WTC11 (cell line): ENCODE measurements around the gene NFRKB. TPM values are rescaled to one million over a fixed set of nuclear protein-coding genes. Genes with fewer than 3 reads are reported as not detected.

Experiments used
- ATAC-seq: fragments of 200-7000 bp; cut with Tn5 transposase; 2 replicates; pipeline ENCODE4 v1.10.0; 2021; ENCODE audit warnings: mild to moderate bottlenecking, moderate library complexity
- CTCF ChIA-PET: fragments of 300-600 bp; sonication (Branson Sonifier 250); formaldehyde crosslinking; loops from one replicate; lab custom pipeline; 2021; ENCODE audit warnings: antibody characterized with exemption; lab: Charles Lee
- POLR2A ChIA-PET: fragments of 350-600 bp; sonication (Branson Sonifier 250); formaldehyde crosslinking; loops from one replicate; lab custom pipeline; 2021; ENCODE audit warnings: antibody characterized with exemption; lab: Charles Lee
- DNase-seq: peaks from one replicate; pipeline ENCODE4 v3.0.0; 2021; ENCODE audit warnings: low spot score
- H3K27ac Mint-ChIP-seq: 2 replicates; pipeline ENCODE4 v1.8.0; 2021; ENCODE audit warnings: mixed read lengths
- H3K27me3 Mint-ChIP-seq: 2 replicates; pipeline ENCODE4 v1.8.0; 2021; ENCODE audit warnings: low read depth, mild to moderate bottlenecking, moderate library complexity, mixed read lengths
- H3K36me3 Mint-ChIP-seq: 2 replicates; pipeline ENCODE4 v1.8.0; 2021; ENCODE audit warnings: mixed read lengths
- H3K4me1 Mint-ChIP-seq: 2 replicates; pipeline ENCODE4 v1.8.0; 2022; ENCODE audit warnings: mixed read lengths
- H3K4me3 Mint-ChIP-seq: 2 replicates; pipeline ENCODE4 v1.8.0; 2021; ENCODE audit warnings: mild to moderate bottlenecking, moderate library complexity, mixed read lengths
- H3K9me3 Mint-ChIP-seq: 2 replicates; pipeline ENCODE4 v1.8.0; 2021; ENCODE audit warnings: mixed read lengths
- ETV6 ChIP-seq: sonication (generic); formaldehyde crosslinking; IDR thresholded peaks from 2 replicates; pipeline ENCODE4 v1.8.1; 2022; ENCODE audit warnings: mild to moderate bottlenecking, missing genetic modification reagents
- GABPB1 ChIP-seq: sonication (generic); formaldehyde crosslinking; IDR thresholded peaks from 2 replicates; pipeline ENCODE4 v1.8.1; 2023; ENCODE audit warnings: mild to moderate bottlenecking, missing genetic modification reagents
- JUN ChIP-seq: sonication (generic); formaldehyde crosslinking; IDR thresholded peaks from 2 replicates; pipeline ENCODE4 v1.8.0; 2023; ENCODE audit warnings: mild to moderate bottlenecking, missing genetic modification reagents
- NFATC4 ChIP-seq: fragments of 250-450 bp; sonication (Bioruptor Pico); IDR thresholded peaks from 2 replicates; pipeline ENCODE4 v1.9.0; 2021; ENCODE audit warnings: mild to moderate bottlenecking
- NR1H2 ChIP-seq: sonication (generic); formaldehyde crosslinking; IDR thresholded peaks from 2 replicates; pipeline ENCODE4 v1.9.0; 2021; ENCODE audit warnings: mild to moderate bottlenecking, moderate library complexity, missing genetic modification reagents
- NR3C1 ChIP-seq: sonication (generic); formaldehyde crosslinking; conservative IDR thresholded peaks from 2 replicates; pipeline ENCODE4 v1.8.1; 2023; ENCODE audit warnings: low read depth, mild to moderate bottlenecking, missing genetic modification reagents
- RELA ChIP-seq: sonication (generic); formaldehyde crosslinking; IDR thresholded peaks from 2 replicates; pipeline ENCODE4 v1.8.1; 2022; ENCODE audit warnings: missing genetic modification reagents, mild to moderate bottlenecking, borderline replicate concordance
- RORB ChIP-seq: fragments of 250-450 bp; sonication (Bioruptor Pico); IDR thresholded peaks from 2 replicates; pipeline ENCODE4 v1.9.0; 2021; ENCODE audit warnings: mild to moderate bottlenecking
- TEAD4 ChIP-seq: sonication (generic); formaldehyde crosslinking; IDR thresholded peaks from 2 replicates; pipeline ENCODE4 v1.8.0; 2022; ENCODE audit warnings: mild to moderate bottlenecking, missing genetic modification reagents
- TP53 ChIP-seq: sonication (generic); formaldehyde crosslinking; IDR thresholded peaks from 2 replicates; pipeline ENCODE4 v1.8.1; 2023; ENCODE audit warnings: mild to moderate bottlenecking, missing genetic modification reagents
- ZBTB21 ChIP-seq: sonication (generic); formaldehyde crosslinking; IDR thresholded peaks from 2 replicates; pipeline ENCODE4 v1.8.1; 2023; ENCODE audit warnings: mild to moderate bottlenecking, missing genetic modification reagents, borderline replicate concordance
- ZNF121 ChIP-seq: sonication (generic); formaldehyde crosslinking; IDR thresholded peaks from 2 replicates; pipeline ENCODE4 v1.8.0; 2023; ENCODE audit warnings: missing genetic modification reagents
- ZNF263 ChIP-seq: sonication (generic); formaldehyde crosslinking; IDR thresholded peaks from 2 replicates; pipeline ENCODE4 v1.8.1; 2022; ENCODE audit warnings: low read depth, mild to moderate bottlenecking, moderate library complexity, missing genetic modification reagents
- ZNF396 ChIP-seq: fragments of 250-450 bp; sonication (Bioruptor Pico); IDR thresholded peaks from 2 replicates; pipeline ENCODE4 v1.8.0; 2021; ENCODE audit warnings: mild to moderate bottlenecking, moderate library complexity, borderline replicate concordance
- ZNF423 ChIP-seq: fragments of 250-450 bp; sonication (Bioruptor Pico); IDR thresholded peaks from 2 replicates; pipeline ENCODE4 v2.1.2; 2022; ENCODE audit warnings: mild to moderate bottlenecking, moderate library complexity
- total RNA-seq: library from RNA; stranded (reverse); gene quantifications from 3 replicates; pipeline ENCODE4 v1.2.3, GENCODE V29; 2021
- TF ChIP-seq, protein P1 (sequence below): sonication (generic); formaldehyde crosslinking; IDR thresholded peaks from 2 replicates; pipeline ENCODE4 v1.8.1; 2023; ENCODE audit warnings: mild to moderate bottlenecking, moderate library complexity, missing genetic modification reagents
- TF ChIP-seq, protein P2 (sequence below): sonication (generic); formaldehyde crosslinking; IDR thresholded peaks from 2 replicates; pipeline ENCODE4 v1.8.1; 2022; ENCODE audit warnings: mild to moderate bottlenecking, moderate library complexity, missing genetic modification reagents
- TF ChIP-seq, protein P3 (sequence below): sonication (generic); formaldehyde crosslinking; IDR thresholded peaks from 2 replicates; pipeline ENCODE4 v1.8.0; 2023; ENCODE audit warnings: mild to moderate bottlenecking, missing genetic modification reagents
- TF ChIP-seq, protein P4 (sequence below): sonication (generic); formaldehyde crosslinking; conservative IDR thresholded peaks from 2 replicates; pipeline ENCODE4 v1.8.1; 2022; ENCODE audit warnings: mild to moderate bottlenecking, missing genetic modification reagents
- TF ChIP-seq, protein P5 (sequence below): sonication (generic); formaldehyde crosslinking; IDR thresholded peaks from 2 replicates; pipeline ENCODE4 v1.8.0; 2022; ENCODE audit warnings: mild to moderate bottlenecking, missing genetic modification reagents
- TF ChIP-seq, protein P6 (sequence below): sonication (generic); formaldehyde crosslinking; IDR thresholded peaks from 2 replicates; pipeline ENCODE4 v1.8.0; 2023; ENCODE audit warnings: missing genetic modification reagents

Gene NFRKB
- total RNA-seq, 1 experiment from 2014 or later, result 30.7 TPM

DNA sequence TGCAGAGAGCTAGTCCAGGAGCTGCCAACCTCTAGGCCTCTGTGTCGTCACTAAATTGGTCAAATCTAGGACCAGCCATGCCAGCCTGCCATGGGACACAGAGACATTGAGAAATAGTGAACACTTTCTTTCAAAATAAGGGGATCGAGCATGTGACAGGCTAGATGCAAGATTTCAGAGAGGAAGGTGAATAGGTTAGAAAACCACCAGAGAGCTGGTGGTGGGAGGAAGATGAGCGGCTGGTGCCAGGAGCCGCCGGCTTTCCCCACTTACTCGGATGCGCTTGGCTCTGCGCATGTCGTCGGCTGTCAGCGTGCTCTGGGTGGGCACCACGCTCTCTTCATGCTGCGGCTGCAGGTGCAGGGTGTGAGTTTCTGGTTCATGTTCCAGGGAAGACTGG is 35.4 kb upstream of the NFRKB start (continued):
- no peak for TF ChIP-seq ZNF121
- TF ChIP-seq RORB (CRISPR knock-in tag), result no peak

DNA sequence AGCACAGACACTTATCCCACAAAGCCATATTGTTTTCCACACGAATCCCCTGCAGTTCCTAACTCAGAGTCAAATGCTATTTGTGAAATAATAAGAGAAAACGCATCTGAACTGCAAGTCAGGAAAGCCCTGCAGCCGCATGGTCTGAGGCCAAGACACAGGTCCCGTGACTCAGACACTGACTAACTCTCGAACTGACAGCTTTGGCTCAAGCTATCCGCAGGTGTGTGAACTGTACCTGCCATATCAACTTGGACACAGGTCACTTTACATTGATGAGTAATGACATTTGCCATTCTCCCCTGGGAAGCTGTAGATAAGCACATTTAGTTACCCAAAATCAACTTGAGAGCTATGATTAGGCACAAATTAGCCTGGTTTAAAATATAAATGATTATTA is 34.9 kb upstream of the NFRKB start:
- H3K27ac Mint-ChIP-seq, result no peak overlapping the region
- no peak overlapping the region for H3K4me3 Mint-ChIP-seq
- H3K36me3 Mint-ChIP-seq, result peaks cover 48% of the 10 kb centered on the region
- ChIA-PET POLR2A (no interaction called here), CTCF (no interaction called here)
- H3K4me1 Mint-ChIP-seq, result peaks cover 30% of the 10 kb centered on the region
- no peak for ATAC-seq
- no peak for TF ChIP-seq NFATC4 (CRISPR knock-in tag)
- TF ChIP-seq JUN (CRISPR knock-in tag), result no peak
- TF ChIP-seq, protein P1, sequence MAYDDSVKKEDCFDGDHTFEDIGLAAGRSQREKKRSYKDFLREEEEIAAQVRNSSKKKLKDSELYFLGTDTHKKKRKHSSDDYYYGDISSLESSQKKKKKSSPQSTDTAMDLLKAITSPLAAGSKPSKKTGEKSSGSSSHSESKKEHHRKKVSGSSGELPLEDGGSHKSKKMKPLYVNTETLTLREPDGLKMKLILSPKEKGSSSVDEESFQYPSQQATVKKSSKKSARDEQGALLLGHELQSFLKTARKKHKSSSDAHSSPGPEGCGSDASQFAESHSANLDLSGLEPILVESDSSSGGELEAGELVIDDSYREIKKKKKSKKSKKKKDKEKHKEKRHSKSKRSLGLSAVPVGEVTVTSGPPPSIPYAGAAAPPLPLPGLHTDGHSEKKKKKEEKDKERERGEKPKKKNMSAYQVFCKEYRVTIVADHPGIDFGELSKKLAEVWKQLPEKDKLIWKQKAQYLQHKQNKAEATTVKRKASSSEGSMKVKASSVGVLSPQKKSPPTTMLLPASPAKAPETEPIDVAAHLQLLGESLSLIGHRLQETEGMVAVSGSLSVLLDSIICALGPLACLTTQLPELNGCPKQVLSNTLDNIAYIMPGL (CRISPR knock-in tag), result no peak
- TF ChIP-seq TP53 (CRISPR knock-in tag), result no peak
- TF ChIP-seq, protein P2, sequence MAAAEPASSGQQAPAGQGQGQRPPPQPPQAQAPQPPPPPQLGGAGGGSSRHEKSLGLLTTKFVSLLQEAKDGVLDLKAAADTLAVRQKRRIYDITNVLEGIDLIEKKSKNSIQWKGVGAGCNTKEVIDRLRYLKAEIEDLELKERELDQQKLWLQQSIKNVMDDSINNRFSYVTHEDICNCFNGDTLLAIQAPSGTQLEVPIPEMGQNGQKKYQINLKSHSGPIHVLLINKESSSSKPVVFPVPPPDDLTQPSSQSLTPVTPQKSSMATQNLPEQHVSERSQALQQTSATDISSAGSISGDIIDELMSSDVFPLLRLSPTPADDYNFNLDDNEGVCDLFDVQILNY (CRISPR knock-in tag), result no peak
- TF ChIP-seq ETV6 (CRISPR knock-in tag), result no peak
- TF ChIP-seq ZBTB21, result no peak
- H3K27me3 Mint-ChIP-seq, result no peaks in the 10 kb centered on the region
- DNase-seq, result no peak
- H3K9me3 Mint-ChIP-seq, result no peaks in the 10 kb centered on the region

DNA sequence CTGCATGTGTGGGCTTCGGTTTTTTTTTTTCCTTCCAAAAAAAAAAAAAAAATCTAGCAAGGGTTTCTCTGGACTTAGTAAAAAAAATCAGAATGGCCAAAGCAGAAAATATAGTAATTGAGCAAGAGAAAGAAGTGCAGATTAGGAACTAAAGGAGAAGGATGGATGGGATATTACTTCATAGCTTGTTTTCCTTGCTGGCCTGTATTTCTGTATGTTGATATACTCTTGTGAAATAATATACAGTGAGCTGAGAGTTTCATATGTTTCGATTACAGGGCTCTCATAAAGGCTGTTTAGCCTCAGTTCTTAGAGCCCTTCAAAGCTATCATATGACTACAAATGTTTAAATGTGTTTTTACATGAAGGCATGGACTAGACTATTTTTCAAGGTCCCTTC is 34.3 kb upstream of the NFRKB start:
- H3K36me3 Mint-ChIP-seq, result peaks cover 54% of the 10 kb centered on the region
- TF ChIP-seq, protein P3, sequence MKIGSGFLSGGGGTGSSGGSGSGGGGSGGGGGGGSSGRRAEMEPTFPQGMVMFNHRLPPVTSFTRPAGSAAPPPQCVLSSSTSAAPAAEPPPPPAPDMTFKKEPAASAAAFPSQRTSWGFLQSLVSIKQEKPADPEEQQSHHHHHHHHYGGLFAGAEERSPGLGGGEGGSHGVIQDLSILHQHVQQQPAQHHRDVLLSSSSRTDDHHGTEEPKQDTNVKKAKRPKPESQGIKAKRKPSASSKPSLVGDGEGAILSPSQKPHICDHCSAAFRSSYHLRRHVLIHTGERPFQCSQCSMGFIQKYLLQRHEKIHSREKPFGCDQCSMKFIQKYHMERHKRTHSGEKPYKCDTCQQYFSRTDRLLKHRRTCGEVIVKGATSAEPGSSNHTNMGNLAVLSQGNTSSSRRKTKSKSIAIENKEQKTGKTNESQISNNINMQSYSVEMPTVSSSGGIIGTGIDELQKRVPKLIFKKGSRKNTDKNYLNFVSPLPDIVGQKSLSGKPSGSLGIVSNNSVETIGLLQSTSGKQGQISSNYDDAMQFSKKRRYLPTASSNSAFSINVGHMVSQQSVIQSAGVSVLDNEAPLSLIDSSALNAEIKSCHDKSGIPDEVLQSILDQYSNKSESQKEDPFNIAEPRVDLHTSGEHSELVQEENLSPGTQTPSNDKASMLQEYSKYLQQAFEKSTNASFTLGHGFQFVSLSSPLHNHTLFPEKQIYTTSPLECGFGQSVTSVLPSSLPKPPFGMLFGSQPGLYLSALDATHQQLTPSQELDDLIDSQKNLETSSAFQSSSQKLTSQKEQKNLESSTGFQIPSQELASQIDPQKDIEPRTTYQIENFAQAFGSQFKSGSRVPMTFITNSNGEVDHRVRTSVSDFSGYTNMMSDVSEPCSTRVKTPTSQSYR, result no peak
- TF ChIP-seq ZNF396 (CRISPR knock-in tag) (no peak), GABPB1 (no peak), ZNF263 (CRISPR knock-in tag) (no peak), NR1H2 (CRISPR knock-in tag) (no peak), ZBTB21 (no peak), RELA (CRISPR knock-in tag) (no peak), NR3C1 (no peak), TEAD4 (CRISPR knock-in tag) (no peak), ZNF423 (CRISPR knock-in tag) (no peak)
- TF ChIP-seq, protein P4, sequence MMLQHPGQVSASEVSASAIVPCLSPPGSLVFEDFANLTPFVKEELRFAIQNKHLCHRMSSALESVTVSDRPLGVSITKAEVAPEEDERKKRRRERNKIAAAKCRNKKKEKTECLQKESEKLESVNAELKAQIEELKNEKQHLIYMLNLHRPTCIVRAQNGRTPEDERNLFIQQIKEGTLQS (CRISPR knock-in tag), result no peak
- TF ChIP-seq, protein P5, sequence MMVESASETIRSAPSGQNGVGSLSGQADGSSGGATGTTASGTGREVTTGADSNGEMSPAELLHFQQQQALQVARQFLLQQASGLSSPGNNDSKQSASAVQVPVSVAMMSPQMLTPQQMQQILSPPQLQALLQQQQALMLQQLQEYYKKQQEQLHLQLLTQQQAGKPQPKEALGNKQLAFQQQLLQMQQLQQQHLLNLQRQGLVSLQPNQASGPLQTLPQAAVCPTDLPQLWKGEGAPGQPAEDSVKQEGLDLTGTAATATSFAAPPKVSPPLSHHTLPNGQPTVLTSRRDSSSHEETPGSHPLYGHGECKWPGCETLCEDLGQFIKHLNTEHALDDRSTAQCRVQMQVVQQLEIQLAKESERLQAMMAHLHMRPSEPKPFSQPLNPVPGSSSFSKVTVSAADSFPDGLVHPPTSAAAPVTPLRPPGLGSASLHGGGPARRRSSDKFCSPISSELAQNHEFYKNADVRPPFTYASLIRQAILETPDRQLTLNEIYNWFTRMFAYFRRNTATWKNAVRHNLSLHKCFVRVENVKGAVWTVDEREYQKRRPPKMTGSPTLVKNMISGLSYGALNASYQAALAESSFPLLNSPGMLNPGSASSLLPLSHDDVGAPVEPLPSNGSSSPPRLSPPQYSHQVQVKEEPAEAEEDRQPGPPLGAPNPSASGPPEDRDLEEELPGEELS (CRISPR knock-in tag), result no peak
- TF ChIP-seq, protein P6, sequence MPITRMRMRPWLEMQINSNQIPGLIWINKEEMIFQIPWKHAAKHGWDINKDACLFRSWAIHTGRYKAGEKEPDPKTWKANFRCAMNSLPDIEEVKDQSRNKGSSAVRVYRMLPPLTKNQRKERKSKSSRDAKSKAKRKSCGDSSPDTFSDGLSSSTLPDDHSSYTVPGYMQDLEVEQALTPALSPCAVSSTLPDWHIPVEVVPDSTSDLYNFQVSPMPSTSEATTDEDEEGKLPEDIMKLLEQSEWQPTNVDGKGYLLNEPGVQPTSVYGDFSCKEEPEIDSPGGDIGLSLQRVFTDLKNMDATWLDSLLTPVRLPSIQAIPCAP (CRISPR knock-in tag), result no peak
- no peaks in the 10 kb centered on the region for H3K9me3 Mint-ChIP-seq
- ChIA-PET CTCF (no interaction called here), POLR2A (interaction anchor here (0.7 kb wide), 1 partner anchor 12 kb away, joined by 5 read pairs; no protein-coding TSS in a partner anchor)
- DNase-seq (no peak), ATAC-seq (no peak)
- H3K4me3 Mint-ChIP-seq, result no peak overlapping the region
- peaks cover 25% of the 10 kb centered on the region for H3K4me1 Mint-ChIP-seq
- no peak overlapping the region for H3K27ac Mint-ChIP-seq
- no peaks in the 10 kb centered on the region for H3K27me3 Mint-ChIP-seq
